Endodermal cell (in vitro differentiated cells): Measurements from ENCODE around the gene HOOK2. TPM values are rescaled to one million over a fixed set of nuclear protein-coding genes. Genes with fewer than 3 reads are reported as not detected.
A peak's percentile ranks its signal among the peaks of the same experiment; 100 is the strongest.

ENCODE experiments used
- DNase-seq: peaks from one replicate; pipeline ENCODE4 v3.0.0-alpha.2; 2017
- H3K27ac ChIP-seq: 2 replicates; pipeline ENCODE4 v1.5.1; 2013; ENCODE audit warnings: mild to moderate bottlenecking, low read depth, low read length, moderate library complexity
- H3K27me3 ChIP-seq: 2 replicates; pipeline ENCODE4 v1.6.1; 2013; ENCODE audit warnings: mild to moderate bottlenecking, low read length, moderate library complexity; ENCODE audit not compliant: insufficient read depth, control insufficient read depth, poor library complexity, severe bottlenecking
- H3K36me3 ChIP-seq: 2 replicates; pipeline ENCODE4 v1.7.0; 2013; ENCODE audit warnings: mild to moderate bottlenecking, low read length, moderate library complexity; ENCODE audit not compliant: control insufficient read depth, insufficient read depth
- H3K4me1 ChIP-seq: one replicate; pipeline ENCODE4 v1.7.0; 2013; ENCODE audit warnings: low read length; ENCODE audit not compliant: control insufficient read depth, insufficient read depth
- H3K4me3 ChIP-seq: 2 replicates; pipeline ENCODE4 v1.5.1; 2013; ENCODE audit warnings: mild to moderate bottlenecking, low read length, moderate library complexity
- H3K9ac ChIP-seq: 2 replicates; pipeline ENCODE4 v1.6.1; 2013; ENCODE audit warnings: mild to moderate bottlenecking, low read length, moderate library complexity; ENCODE audit not compliant: poor library complexity, severe bottlenecking; ENCODE audit errors: extremely low read depth
- H3K9me3 ChIP-seq: 2 replicates; pipeline ENCODE4 v1.6.1; 2013; ENCODE audit warnings: mild to moderate bottlenecking, low read length, moderate library complexity; ENCODE audit not compliant: control insufficient read depth
- H3K27ac Mint-ChIP-seq: 2 replicates; pipeline ENCODE4 v1.8.0; 2020; ENCODE audit warnings: mixed read lengths
- H3K27me3 Mint-ChIP-seq: 2 replicates; pipeline ENCODE4 v1.8.0; 2021; ENCODE audit warnings: mild to moderate bottlenecking, mixed read lengths; ENCODE audit not compliant: insufficient read depth
- H3K36me3 Mint-ChIP-seq: 2 replicates; pipeline ENCODE4 v1.8.0; 2020; ENCODE audit warnings: low read depth, mixed read lengths
- H3K4me1 Mint-ChIP-seq: 2 replicates; pipeline ENCODE4 v1.8.0; 2020; ENCODE audit warnings: mixed read lengths
- H3K4me3 Mint-ChIP-seq: 2 replicates; pipeline ENCODE4 v1.8.0; 2020; ENCODE audit warnings: mild to moderate bottlenecking, moderate library complexity, mixed read lengths
- H3K9me3 Mint-ChIP-seq: 2 replicates; pipeline ENCODE4 v1.8.0; 2020; ENCODE audit warnings: mild to moderate bottlenecking, mixed read lengths
- WGBS, 2 experiments: methylation state at CpG; one replicate each; pipeline versions ENCODE4 v1.1.5 to v1.1.7; 2013; ENCODE audit warnings: missing lambda C conversion rate in 2 of 2, mixed read lengths in 1 of 2; ENCODE audit not compliant: insufficient coverage in 1 of 2, insufficient read length in 1 of 2; 5-methylcytosine and 5-hydroxymethylcytosine counted together
- total RNA-seq, 2 donors: library from RNA; stranded (reverse); fragmentation: NEBNext Ultra II Directional in 1 of 2; extraction: Animal tissue kit (Norgen Biotek cat#: 25700) in 1 of 2; gene quantifications; 2 replicates in 1 of 2; 3 replicates in 1 of 2; pipeline ENCODE4 v1.2.1, GENCODE V29; 2021
- TF ChIP-seq, protein P1 (sequence below): fragments of 200-600 bp; sonication (generic); conservative IDR thresholded peaks from 2 replicates; pipeline ENCODE4 v1.5.0; 2021; ENCODE audit warnings: antibody characterized with exemption, mild to moderate bottlenecking

HOOK2 gene
- total RNA-seq, 2 donors from 2014 or later = 82.1 to 103 TPM

DNA sequence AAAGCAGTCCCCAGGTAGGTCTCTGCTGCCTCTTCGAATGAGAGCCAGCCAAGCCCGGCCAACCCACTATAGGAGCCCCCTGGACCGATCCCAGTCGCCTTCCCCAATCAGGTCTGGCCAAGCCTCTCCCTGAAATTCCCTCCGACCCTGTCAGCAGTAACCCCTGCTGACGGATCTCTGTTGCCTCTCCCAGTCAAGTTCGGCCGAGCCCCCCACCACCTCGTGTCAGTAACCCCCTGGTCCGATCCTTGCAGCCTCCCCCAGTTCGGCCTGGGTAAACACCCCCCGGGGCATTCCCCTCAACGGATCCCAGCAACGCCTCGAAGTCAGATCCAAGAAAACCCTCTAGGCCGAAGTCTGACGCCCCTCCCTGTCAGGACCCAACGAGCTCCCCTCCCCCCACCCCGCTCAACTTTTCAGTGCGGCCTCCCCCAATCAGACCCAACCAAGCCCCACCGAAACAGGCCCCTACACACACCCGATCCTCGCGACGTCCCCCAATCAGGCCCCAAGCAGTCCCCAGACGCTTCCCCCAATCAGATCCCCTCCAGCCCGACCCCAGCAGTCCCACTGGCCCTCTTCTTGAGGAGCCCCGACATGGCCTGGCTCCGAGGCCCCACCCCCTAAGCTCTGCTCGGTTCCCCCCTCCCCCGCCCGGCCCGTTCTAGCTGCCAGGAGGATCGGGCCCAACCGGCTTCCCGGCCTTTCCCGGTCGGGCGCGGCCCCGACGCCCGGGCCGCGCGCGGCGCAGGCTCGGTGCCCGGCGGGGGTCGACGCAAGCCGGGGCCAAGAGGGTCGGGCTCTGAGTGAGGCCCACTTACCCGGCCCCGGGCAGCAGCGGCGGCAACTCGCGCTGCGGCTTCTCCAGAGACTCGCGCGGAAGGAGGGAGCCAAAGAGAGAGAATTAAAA, 53.4 kb downstream of the HOOK2 start:
- peak overlapping the region; percentile 95 for H3K4me3 Mint-ChIP-seq
- Histone ChIP-seq H3K9ac (peak overlapping the region; percentile 77), H3K4me3 (peak overlapping the region; percentile 96), H3K27me3 (no peaks in the 10 kb centered on the region), H3K9me3 (no peaks in the 10 kb centered on the region), H3K36me3 (peaks cover 21% of the 10 kb centered on the region), H3K27ac (peak overlapping the region; percentile 92), H3K4me1 (no peaks in the 10 kb centered on the region)
- peaks cover 21% of the 10 kb centered on the region for H3K36me3 Mint-ChIP-seq
- TF ChIP-seq, protein P1, sequence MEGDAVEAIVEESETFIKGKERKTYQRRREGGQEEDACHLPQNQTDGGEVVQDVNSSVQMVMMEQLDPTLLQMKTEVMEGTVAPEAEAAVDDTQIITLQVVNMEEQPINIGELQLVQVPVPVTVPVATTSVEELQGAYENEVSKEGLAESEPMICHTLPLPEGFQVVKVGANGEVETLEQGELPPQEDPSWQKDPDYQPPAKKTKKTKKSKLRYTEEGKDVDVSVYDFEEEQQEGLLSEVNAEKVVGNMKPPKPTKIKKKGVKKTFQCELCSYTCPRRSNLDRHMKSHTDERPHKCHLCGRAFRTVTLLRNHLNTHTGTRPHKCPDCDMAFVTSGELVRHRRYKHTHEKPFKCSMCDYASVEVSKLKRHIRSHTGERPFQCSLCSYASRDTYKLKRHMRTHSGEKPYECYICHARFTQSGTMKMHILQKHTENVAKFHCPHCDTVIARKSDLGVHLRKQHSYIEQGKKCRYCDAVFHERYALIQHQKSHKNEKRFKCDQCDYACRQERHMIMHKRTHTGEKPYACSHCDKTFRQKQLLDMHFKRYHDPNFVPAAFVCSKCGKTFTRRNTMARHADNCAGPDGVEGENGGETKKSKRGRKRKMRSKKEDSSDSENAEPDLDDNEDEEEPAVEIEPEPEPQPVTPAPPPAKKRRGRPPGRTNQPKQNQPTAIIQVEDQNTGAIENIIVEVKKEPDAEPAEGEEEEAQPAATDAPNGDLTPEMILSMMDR = no peak
- H3K27me3 Mint-ChIP-seq = no peaks in the 10 kb centered on the region
- peak overlapping the region; percentile 99 for H3K27ac Mint-ChIP-seq
- 1 to 2% methylated on average over 10 to 62 of the region's 65 CpGs for WGBS, 2 experiments
- peak; percentile 92 for DNase-seq
- no peaks in the 10 kb centered on the region for H3K9me3 Mint-ChIP-seq
- H3K4me1 Mint-ChIP-seq = peaks cover 15% of the 10 kb centered on the region

DNA sequence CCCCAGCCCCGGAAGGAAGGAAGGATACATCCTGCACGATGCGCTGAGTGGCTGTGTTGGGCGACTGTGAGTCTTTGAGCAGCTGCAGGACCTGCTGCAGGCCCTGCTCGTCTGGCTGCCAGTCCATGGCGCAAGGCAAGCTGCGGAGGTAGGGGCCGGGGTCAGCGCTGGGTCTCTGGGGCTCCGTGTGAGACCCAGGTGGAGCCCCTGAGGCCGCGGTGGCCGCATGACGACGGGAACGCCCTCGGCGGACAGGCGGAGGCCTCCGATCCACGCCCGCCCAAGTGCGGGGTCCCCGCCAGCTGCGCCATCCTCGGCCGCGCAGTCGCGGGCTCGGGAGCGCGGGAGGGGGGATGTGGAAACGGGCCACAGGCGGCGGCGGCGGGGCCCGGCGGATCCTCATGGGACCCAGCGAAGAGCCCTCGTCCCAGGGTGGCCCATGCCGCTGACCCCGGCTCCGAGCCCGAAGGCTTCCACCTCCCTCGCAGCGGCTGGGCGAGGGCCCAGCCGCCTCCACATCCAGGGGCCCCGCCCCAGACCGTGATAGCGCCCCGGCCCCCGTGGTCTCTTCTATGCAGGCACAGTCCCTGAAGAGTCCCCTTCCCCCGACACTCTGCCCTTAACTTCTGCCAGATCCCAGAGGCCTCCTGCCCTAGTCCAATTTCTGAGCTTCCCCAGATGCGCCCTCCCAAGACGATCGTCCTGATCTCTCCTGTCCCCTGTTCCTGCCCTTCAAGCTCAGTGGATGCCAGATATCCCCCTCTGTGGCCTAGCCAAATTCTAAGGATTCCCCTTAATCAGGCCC, 54.3 kb downstream of the HOOK2 start:
- Histone ChIP-seq H3K4me3 (peak overlapping the region; percentile 96), H3K36me3 (peaks cover 30% of the 10 kb centered on the region), H3K27ac (peak overlapping the region; percentile 92), H3K9ac (peak overlapping the region; percentile 77), H3K27me3 (no peaks in the 10 kb centered on the region), H3K4me1 (no peaks in the 10 kb centered on the region), H3K9me3 (no peaks in the 10 kb centered on the region)
- H3K4me1 Mint-ChIP-seq = peaks cover 15% of the 10 kb centered on the region
- H3K9me3 Mint-ChIP-seq = no peaks in the 10 kb centered on the region
- 33 to 40% methylated on average over 47 to 59 of the region's 59 CpGs for WGBS, 2 experiments
- TF ChIP-seq, protein P1 = no peak
- no peaks in the 10 kb centered on the region for H3K27me3 Mint-ChIP-seq
- H3K4me3 Mint-ChIP-seq = peak overlapping the region; percentile 95
- peak overlapping the region; percentile 99 for H3K27ac Mint-ChIP-seq
- DNase-seq = peak; percentile 59
- peaks cover 28% of the 10 kb centered on the region for H3K36me3 Mint-ChIP-seq

DNA sequence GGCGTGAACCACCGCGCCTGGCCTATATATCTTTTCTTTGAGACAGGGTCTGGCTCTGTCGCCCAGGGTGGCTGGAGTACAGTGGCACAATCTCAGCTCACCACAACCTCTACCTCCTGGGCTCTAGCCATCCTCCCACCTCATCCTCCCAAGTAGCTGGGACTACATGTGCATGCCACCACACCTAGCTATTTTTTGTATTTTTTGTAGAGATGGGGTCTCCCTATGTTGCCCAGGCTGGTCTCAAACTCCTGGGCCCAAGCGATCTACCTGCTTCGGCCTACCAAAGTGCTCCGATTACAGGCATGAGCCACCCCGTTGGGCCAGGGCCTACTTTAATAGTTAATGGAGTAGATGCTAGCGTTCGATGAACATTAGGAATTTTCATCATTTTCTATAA, 55.1 kb downstream of the HOOK2 start:
- TF ChIP-seq, protein P1 = no peak
- Histone ChIP-seq H3K36me3 (peaks cover 38% of the 10 kb centered on the region), H3K4me1 (no peaks in the 10 kb centered on the region), H3K9ac (no peak overlapping the region), H3K27me3 (no peaks in the 10 kb centered on the region), H3K9me3 (no peaks in the 10 kb centered on the region), H3K27ac (peak overlapping the region; percentile 92), H3K4me3 (peak overlapping the region; percentile 96)
- H3K36me3 Mint-ChIP-seq = peaks cover 35% of the 10 kb centered on the region
- H3K4me3 Mint-ChIP-seq = peak overlapping the region; percentile 95
- 92 to 94% methylated on average over 4 to 10 of the region's 10 CpGs for WGBS, 2 experiments
- H3K4me1 Mint-ChIP-seq = peaks cover 15% of the 10 kb centered on the region
- H3K9me3 Mint-ChIP-seq = no peaks in the 10 kb centered on the region
- no peaks in the 10 kb centered on the region for H3K27me3 Mint-ChIP-seq
- DNase-seq = no peak
- H3K27ac Mint-ChIP-seq = peak overlapping the region; percentile 90
